ENCODE data around the gene ICAM3.
"Not testable (repeated sequence)": the region's sequence is repeated elsewhere in the genome, so short reads cannot be mapped to it uniquely, and the experiment has no call there.

The ICAM3 gene

DNA sequence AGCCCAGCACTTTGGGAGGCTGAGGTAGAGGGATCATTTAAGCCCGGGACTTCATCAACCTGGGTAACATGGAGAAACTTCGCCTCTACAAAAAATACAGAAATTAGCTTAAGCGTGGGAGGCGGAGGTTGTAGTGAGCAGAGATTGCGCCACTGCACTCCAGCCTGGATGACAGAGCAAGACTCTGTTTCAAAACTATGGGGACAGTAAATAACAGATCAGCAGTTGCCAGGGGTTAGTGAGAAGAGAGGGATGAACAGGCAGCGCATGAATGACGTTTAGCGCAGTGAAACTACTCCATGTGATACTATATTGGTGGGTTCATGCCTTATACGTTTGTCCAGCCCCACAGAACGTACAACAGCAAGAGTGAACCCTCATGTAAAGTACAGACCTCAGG, 7.1 kb upstream of the ICAM3 start:
- no peak for DNase-seq (ENCODE audit: low read depth, low spot score)

GRCh38 chr19:10344780-10345179, 5.4 kb upstream of the ICAM3 start:
- no peak for DNase-seq (ENCODE audit: low read depth, low spot score)

DNA sequence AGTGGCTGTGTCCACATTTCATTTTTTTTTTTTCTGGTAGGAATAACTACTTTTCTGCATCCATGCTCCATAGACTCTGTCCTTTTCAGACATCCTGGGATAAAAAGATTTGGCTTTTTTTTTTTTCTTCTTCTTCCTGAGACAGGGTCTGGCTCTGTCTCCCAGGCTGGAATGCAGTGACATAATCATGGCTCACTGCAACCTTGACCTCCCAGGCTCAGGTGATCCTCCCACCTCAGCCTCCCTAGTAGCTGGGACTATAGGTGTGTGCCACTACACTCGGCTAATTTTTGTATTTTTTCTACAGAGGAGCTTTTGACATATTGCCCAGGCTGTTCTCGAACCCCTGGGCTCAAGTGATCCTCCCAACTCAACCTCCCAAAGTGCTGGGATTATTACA, 4.1 kb upstream of the ICAM3 start:
- no peak for DNase-seq (ENCODE audit: low read depth, low spot score)

- DNase-seq (ENCODE audit: low read depth, low spot score), result no peak
Measured at GRCh38 chr19:10339977-10340376, 553 bp upstream of the ICAM3 start.

GRCh38 chr19:10338940-10339339, 484 bp downstream of the ICAM3 start:
- DNase-seq (ENCODE audit: low read depth, low spot score), result no peak

- DNase-seq (ENCODE audit: low read depth, low spot score), result not testable (repeated sequence)
Measured at GRCh38 chr19:10336725-10337124, 2.7 kb downstream of the ICAM3 start.

- DNase-seq (ENCODE audit: low read depth, low spot score), result no peak
Measured at GRCh38 chr19:10335352-10335985, 4.0 kb downstream of the ICAM3 start.

GRCh38 chr19:10334588-10335351, 4.7 kb downstream of the ICAM3 start:
- DNase-seq (ENCODE audit: low read depth, low spot score), result no peak

- no peak for DNase-seq (ENCODE audit: low read depth, low spot score)
Measured at GRCh38 chr19:10333758-10334587, 5.5 kb downstream of the ICAM3 start.

- DNase-seq (ENCODE audit: low read depth, low spot score), result peak; percentile 93
Measured at GRCh38 chr19:10332965-10333757, 6.3 kb downstream of the ICAM3 start, which contains the start of gene RAVER1. Gene RAVER1 (minus strand): TSS chr19:10333529. CDS start chr19:10333507, 22 bp downstream.

- DNase-seq (ENCODE audit: low read depth, low spot score), result no peak
Measured at GRCh38 chr19:10332158-10332964, 7.1 kb downstream of the ICAM3 start.

DNA sequence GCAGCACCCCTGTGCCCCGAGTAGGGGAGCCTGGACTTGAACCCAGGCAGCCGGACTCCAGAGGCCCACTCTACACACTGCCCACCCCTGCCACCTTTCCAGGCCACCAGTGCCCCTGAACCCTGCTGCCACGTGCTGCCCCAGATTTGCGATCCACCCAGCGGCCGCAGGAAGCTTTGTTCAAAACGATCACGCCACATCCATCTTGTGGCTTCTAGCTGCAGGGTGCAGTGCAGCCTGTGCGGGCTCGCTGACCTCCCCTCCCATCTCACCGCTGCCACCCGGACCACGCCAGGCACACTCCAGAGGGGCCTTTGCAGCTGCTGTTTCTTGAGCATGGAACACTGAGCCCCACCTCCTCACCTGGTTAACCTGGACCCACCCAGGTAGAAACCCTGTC, 9.9 kb downstream of the ICAM3 start:
- DNase-seq (ENCODE audit: low read depth, low spot score), result no peak

- DNase-seq (ENCODE audit: low read depth, low spot score), result no peak
Measured at GRCh38 chr19:10328558-10329429, 10.6 kb downstream of the ICAM3 start.

DNA sequence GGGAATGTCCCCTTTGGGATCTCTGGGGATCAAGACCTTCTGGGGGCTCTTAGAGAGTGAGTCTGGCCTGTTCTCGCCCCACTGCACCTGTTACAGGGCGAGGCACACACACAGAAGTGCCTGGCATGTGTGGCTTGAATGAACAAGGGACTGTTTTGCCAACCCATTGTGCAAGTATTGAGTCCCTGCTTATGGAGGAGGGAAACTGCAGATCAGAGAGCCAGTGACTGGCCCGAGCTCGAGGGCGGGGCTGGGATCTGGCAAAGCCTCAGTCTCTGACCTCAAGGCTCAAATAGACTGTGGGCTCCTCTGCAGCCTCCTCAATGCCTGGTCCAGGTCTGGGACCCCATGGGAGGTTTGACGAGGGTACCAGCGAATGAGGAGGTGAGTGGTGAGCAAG, 11.6 kb downstream of the ICAM3 start:
- no peak for DNase-seq (ENCODE audit: low read depth, low spot score)

DNA sequence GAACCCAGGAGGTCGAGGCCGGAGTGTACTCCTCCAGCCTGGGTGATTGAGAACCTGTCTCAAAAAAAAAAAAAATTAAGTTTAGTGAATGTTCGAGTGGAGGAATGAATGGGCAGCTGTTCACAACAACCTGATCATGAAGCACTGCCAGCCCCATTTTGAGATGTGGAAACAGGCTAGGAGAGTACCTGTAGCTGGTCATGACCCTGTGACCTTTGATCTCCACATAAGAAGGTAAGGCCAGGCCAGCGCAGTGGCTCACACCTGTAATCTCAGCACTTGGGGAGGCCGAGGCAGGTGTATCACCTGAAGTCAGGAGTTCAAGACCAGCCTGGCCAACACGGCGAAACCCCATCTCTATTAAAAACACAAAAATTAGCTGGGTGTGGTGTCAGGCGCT, 13.7 kb downstream of the ICAM3 start:
- DNase-seq (ENCODE audit: low read depth, low spot score), result no peak

- no peak for DNase-seq (ENCODE audit: low read depth, low spot score)
Measured at GRCh38 chr19:10321874-10322835, 17.3 kb downstream of the ICAM3 start.

DNA sequence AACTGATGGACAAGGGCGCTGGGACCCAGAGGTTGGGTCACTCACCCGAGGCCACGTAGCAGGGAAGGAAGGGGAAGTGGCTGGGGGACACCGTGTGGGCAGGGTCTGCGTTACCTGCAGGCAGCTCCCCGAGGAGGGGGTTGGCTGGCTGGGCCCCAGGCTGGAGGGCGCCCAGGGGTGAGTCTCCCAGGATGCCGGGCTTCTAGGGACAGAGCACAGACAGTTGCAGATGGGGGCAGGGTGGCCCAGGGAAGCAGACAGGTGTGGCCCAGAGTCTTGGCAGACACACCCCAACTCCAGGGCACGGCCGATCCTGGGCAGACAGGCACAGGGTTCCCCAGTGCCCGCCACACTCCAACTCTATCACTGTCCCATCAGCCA, 18.0 kb downstream of the ICAM3 start:
- DNase-seq (ENCODE audit: low read depth, low spot score), result no peak

GRCh38 chr19:10320602-10321416, 18.6 kb downstream of the ICAM3 start:
- no peak for DNase-seq (ENCODE audit: low read depth, low spot score)

All from activated CD4-positive, CD25-positive, alpha-beta regulatory T cell treated with anti-CD3 and anti-CD28 coated beads, Interleukin-2, amount 50 U/mL, for 16 hours (primary cell).